Measurements from ENCODE around the gene GASK1A. TPM values are rescaled to one million over a fixed set of nuclear protein-coding genes. Genes with fewer than 3 reads are reported as not detected.

Gene GASK1A
- total RNA-seq, 6 experiments from 2014 or later: 5.5 to 17.5 (median 10.5) TPM

DNA sequence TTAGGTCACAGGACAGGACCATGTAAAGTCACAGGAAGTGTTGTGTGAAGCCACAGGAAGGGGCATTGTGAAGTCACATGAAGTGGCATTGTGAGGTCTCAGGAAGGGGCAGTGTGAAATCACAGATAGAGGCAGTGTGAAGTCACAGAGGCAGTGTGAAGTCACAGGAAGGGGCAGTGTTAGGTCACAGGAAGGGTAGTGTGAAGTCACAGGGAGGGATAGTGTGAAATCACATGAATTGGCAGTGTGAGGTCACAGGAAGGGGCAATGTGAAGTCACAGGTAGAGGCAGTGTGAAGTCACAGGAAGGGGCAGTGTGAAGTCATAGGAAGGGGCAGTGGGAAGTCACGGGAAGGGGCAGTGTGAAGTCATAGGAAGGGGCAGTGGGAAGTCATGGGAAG, 37.9 kb downstream of the GASK1A start:
- no peaks in the 10 kb centered on the region for H3K27me3 ChIP-seq
- 73% methylated on average over 1 of the region's 1 CpG for WGBS (ENCODE audit: insufficient coverage, low coverage, low lambda C conversion rate, missing lambda C conversion rate)
- H3K9me3 ChIP-seq: no peaks in the 10 kb centered on the region
- no peak for DNase-seq
- intact Hi-C loops (cut with DNase I): no loop called here
- ATAC-seq: no peak
- H3K4me1 ChIP-seq: peaks cover 0 to 8% (median 0%) of the 10 kb centered on the region in 4 donors
- H3K4me3 ChIP-seq: no peak overlapping the region
- H3K36me3 ChIP-seq: no peaks in the 10 kb centered on the region
- no peak for TF ChIP-seq POLR2A (IDR thresholded peaks at IDR 0.05)
- TF ChIP-seq, protein P1, sequence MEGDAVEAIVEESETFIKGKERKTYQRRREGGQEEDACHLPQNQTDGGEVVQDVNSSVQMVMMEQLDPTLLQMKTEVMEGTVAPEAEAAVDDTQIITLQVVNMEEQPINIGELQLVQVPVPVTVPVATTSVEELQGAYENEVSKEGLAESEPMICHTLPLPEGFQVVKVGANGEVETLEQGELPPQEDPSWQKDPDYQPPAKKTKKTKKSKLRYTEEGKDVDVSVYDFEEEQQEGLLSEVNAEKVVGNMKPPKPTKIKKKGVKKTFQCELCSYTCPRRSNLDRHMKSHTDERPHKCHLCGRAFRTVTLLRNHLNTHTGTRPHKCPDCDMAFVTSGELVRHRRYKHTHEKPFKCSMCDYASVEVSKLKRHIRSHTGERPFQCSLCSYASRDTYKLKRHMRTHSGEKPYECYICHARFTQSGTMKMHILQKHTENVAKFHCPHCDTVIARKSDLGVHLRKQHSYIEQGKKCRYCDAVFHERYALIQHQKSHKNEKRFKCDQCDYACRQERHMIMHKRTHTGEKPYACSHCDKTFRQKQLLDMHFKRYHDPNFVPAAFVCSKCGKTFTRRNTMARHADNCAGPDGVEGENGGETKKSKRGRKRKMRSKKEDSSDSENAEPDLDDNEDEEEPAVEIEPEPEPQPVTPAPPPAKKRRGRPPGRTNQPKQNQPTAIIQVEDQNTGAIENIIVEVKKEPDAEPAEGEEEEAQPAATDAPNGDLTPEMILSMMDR (IDR thresholded peaks at IDR 0.05): no peak
- H3K27ac ChIP-seq: no peak overlapping the region

DNA sequence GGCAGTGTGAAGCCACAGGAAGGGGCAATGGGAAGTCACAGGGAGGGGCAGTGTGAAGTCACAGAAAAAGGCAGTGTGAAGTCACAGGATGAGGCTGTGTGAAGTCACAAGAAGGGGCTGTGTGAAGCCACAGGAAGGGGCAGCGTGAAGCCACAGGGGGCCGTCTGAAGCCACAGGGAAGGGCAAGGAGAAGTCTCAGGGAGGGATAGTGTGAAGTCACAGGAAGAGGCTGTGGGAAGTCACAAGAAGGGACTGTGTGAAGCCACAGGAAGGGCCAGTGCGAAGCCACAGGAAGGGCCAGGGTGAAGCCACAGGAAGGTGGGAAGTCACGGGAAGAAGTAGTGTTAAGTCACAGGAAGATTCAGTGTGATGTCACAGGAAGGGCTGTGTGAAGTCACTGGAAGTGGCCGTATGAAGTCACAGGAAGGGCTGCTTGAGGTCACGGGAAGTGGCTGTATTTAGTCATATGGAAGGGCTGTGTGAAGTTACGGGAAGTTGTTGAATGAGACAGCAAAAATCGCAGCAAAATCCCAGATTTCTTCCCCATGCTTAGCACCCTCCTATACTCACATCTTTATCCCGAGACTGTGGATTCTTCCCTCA, 38.6 kb downstream of the GASK1A start:
- Histone ChIP-seq H3K4me3 (no peak overlapping the region), H3K27ac (no peak overlapping the region), H3K4me1 (peaks cover 0 to 8% (median 0%) of the 10 kb centered on the region in 4 donors), H3K27me3 (no peaks in the 10 kb centered on the region), H3K36me3 (no peaks in the 10 kb centered on the region), H3K9me3 (no peaks in the 10 kb centered on the region)
- intact Hi-C loops (cut with DNase I): no loop called here
- WGBS (ENCODE audit: insufficient coverage, low coverage, low lambda C conversion rate, missing lambda C conversion rate): 83% methylated on average over 7 of the region's 9 CpGs
- DNase-seq (no peak), ATAC-seq (no peak)
- TF ChIP-seq POLR2A (IDR thresholded peaks at IDR 0.05): no peak
- TF ChIP-seq, protein P1 (IDR thresholded peaks at IDR 0.05): no peak

DNA sequence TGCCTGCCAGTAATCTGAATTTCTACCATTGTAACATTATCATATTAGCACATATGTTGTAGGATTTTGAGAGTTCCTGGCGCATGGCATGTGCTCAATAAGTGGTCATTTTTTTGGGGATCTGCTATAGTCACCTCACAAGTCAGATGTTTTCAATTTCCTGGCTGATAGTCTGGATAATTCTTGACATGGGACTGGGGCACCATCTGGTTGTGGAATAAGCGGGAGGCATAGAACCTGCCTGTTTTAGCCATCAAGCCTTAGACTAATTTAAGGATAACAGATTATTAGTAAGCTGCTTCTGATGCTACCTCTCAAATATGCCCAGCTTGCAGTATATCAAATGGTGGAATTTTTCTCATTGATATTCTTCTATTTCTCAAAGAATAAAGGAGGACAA, 39.1 kb downstream of the GASK1A start:
- 100% methylated on average over 1 of the region's 2 CpGs for WGBS (ENCODE audit: insufficient coverage, low coverage, low lambda C conversion rate, missing lambda C conversion rate)
- H3K36me3 ChIP-seq: no peaks in the 10 kb centered on the region
- no peaks in the 10 kb centered on the region for H3K9me3 ChIP-seq
- no peak for DNase-seq
- H3K4me3 ChIP-seq: no peak overlapping the region
- H3K27me3 ChIP-seq: no peaks in the 10 kb centered on the region
- peaks cover 0 to 8% (median 0%) of the 10 kb centered on the region in 4 donors for H3K4me1 ChIP-seq
- ATAC-seq: no peak
- H3K27ac ChIP-seq: no peak overlapping the region
- TF ChIP-seq, protein P1 (IDR thresholded peaks at IDR 0.05): no peak
- no peak for TF ChIP-seq POLR2A (IDR thresholded peaks at IDR 0.05)
- intact Hi-C loops (cut with DNase I): no loop called here

DNA sequence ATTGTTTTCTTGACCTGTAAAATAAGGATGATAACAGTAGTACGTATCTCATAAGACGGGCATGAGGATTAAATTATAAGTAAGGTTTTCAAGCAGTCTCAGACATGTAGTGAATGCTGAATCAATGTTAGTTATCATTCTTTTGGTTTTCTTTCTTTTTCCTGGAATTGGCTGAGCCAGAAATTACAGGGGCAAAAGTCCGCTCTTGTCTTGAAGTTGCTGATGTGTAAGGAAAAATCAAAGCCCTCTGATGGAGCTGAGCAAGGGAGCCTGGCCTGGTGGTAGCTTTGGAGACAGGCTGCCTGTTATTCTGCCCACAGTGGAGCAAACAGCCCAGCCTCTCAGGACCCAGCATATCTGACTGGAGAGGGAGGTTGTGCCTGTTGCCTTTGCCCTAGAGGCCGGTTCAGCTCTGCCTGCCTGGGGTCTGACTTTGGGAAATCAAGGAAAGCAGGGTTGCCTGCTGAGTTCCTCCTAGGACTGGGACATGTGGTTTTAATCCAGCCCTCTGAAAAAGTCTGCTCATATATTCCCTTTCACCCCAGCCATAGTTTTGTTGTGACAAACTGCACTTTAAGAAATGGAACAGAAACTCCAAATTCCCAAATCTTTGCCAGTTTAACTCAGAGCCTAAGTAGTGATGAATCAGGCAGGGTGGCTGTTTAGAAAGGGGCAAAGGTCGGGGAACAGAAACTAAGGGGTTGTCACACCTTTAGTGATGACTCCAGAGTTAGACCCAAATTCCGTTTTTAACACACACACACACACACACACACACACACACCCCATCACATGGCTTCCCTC, 40.1 kb downstream of the GASK1A start:
- 78% methylated on average over 5 of the region's 6 CpGs for WGBS (ENCODE audit: insufficient coverage, low coverage, low lambda C conversion rate, missing lambda C conversion rate)
- peak; percentile 39 to 59 (median 48) for ATAC-seq
- no peak overlapping the region for H3K27ac ChIP-seq

More for the DNA sequence above, 40.1 kb downstream of the GASK1A start:
- Histone ChIP-seq H3K9me3 (no peaks in the 10 kb centered on the region), H3K36me3 (no peaks in the 10 kb centered on the region), H3K27me3 (no peaks in the 10 kb centered on the region), H3K4me1 (peaks cover 0 to 8% (median 0%) of the 10 kb centered on the region in 4 donors), H3K4me3 (no peak overlapping the region)
- TF ChIP-seq POLR2A (IDR thresholded peaks at IDR 0.05): no peak
- TF ChIP-seq, protein P1 (IDR thresholded peaks at IDR 0.05): no peak
- intact Hi-C loops (cut with DNase I): no loop called here
- no peak for DNase-seq
